ENCODE results near the gene KCNH1.

- TF ChIP-seq CTCF (IDR thresholded peaks at IDR 0.05 in 8 of 11, conservative IDR thresholded peaks at IDR 0.05 in 3 of 11), result no peak
- TF ChIP-seq POLR2A (IDR thresholded peaks at IDR 0.05), result no peak
Observed at GRCh38 chr1:210935905-210936304, 198.0 kb downstream of the KCNH1 start.
